B cell (primary cell): ENCODE data around the gene FAM168A. TPM values are rescaled to one million over a fixed set of nuclear protein-coding genes. Genes with fewer than 3 reads are reported as not detected.

Experiments
- ATAC-seq: fragments of 200-7000 bp; cut with Tn5 transposase; one replicate; pipeline ENCODE4 v1.10.0; 2021; ENCODE audit warnings: low read depth, mild to moderate bottlenecking, moderate number of reproducible peaks, moderate library complexity
- CTCF ChIA-PET: fragments of 350-600 bp; sonication (Branson Sonifier 250); formaldehyde crosslinking; loops from one replicate; lab custom pipeline; 2021; ENCODE audit warnings: antibody characterized with exemption, inconsistent platforms; lab: Charles Lee
- POLR2A ChIA-PET: fragments of 350-600 bp; sonication (Branson Sonifier 250); formaldehyde crosslinking; loops from one replicate; lab custom pipeline; 2021; ENCODE audit warnings: antibody characterized with exemption; lab: Charles Lee
- DNase-seq: peaks from one replicate; pipeline ENCODE4 v3.0.0; 2013
- H2AFZ ChIP-seq: 2 replicates; pipeline ENCODE4 v1.6.1; 2012; ENCODE audit warnings: mild to moderate bottlenecking, low read depth, low read length; ENCODE audit not compliant: insufficient read depth, poor library complexity, severe bottlenecking
- H3K27ac ChIP-seq, 2 donors: 1 replicate in 1 of 2; 2 replicates in 1 of 2; pipeline ENCODE4 v1.5.1; 2012 to 2013; ENCODE audit warnings: low read length in 2 of 2, mild to moderate bottlenecking in 2 of 2, moderate library complexity in 1 of 2
- H3K27me3 ChIP-seq, 4 experiments: fragments of 200-600 bp in 1 of 4; sonication (generic) in 1 of 4; replicated peaks in 1 of 4; 1 replicate in 2 of 4; 2 replicates in 2 of 4; pipeline versions ENCODE4 v1.6.1 to v1.7.0; 2013 to 2016; ENCODE audit warnings: low read length in 3 of 4, mild to moderate bottlenecking in 2 of 4, mixed read lengths in 1 of 4, moderate library complexity in 1 of 4; ENCODE audit not compliant: insufficient read depth in 4 of 4, control insufficient read depth in 3 of 4; ENCODE audit errors: control extremely low read depth in 1 of 4
- H3K36me3 ChIP-seq, 2 experiments: replicated peaks in 1 of 2; 1 replicate in 1 of 2; 2 replicates in 1 of 2; pipeline versions ENCODE4 v1.6.1 to v1.7.1; 2013; ENCODE audit warnings: low read length in 1 of 2; ENCODE audit not compliant: insufficient read depth in 2 of 2, control insufficient read depth in 1 of 2; ENCODE audit errors: control extremely low read depth in 1 of 2, extremely low read depth in 1 of 2
- H3K4me1 ChIP-seq, 2 donors: fragments of 200-600 bp in 1 of 2; sonication (generic) in 1 of 2; 1 replicate in 1 of 2; 2 replicates in 1 of 2; pipeline versions ENCODE4 v1.5.1 to v1.6.1; 2013 to 2017; ENCODE audit warnings: low read length in 2 of 2; ENCODE audit not compliant: control insufficient read depth in 2 of 2, insufficient read depth in 2 of 2
- H3K4me2 ChIP-seq: replicated peaks from 2 replicates; pipeline ENCODE3; 2012; ENCODE audit warnings: mild to moderate bottlenecking, low read depth, low read length; ENCODE audit not compliant: poor library complexity, severe bottlenecking
- H3K4me3 ChIP-seq, 5 experiments: fragments of 200-600 bp in 1 of 5; sonication (generic) in 1 of 5; 1 replicate in 3 of 5; 2 replicates in 2 of 5; pipeline versions ENCODE4 v1.5.1 to v1.7.0; 2011 to 2016; ENCODE audit warnings: low read length in 4 of 5, mild to moderate bottlenecking in 4 of 5, low read depth in 2 of 5, control low read depth in 1 of 5, moderate library complexity in 1 of 5; ENCODE audit not compliant: insufficient read depth in 1 of 5; ENCODE audit errors: control extremely low read depth in 1 of 5, extremely low read depth in 1 of 5
- H3K79me2 ChIP-seq: fragments of 200-600 bp; sonication (generic); one replicate; pipeline ENCODE4 v1.6.0; 2016; ENCODE audit warnings: low read length; ENCODE audit not compliant: control insufficient read depth, insufficient read depth
- H3K9ac ChIP-seq: fragments of 200-600 bp; sonication (generic); 2 replicates; pipeline ENCODE4 v1.6.1; 2017; ENCODE audit warnings: mild to moderate bottlenecking, low read length, moderate library complexity
- H3K9me3 ChIP-seq, 3 donors: one replicate each; pipeline versions ENCODE4 v1.6.1 to v1.7.1; 2013; ENCODE audit warnings: low read length in 2 of 3; ENCODE audit not compliant: control insufficient read depth in 2 of 3, insufficient read depth in 1 of 3; ENCODE audit errors: control extremely low read depth in 1 of 3
- H4K20me1 ChIP-seq: 2 replicates; pipeline ENCODE4 v1.6.0; 2012; ENCODE audit warnings: mild to moderate bottlenecking, low read length; ENCODE audit not compliant: insufficient read depth, control insufficient read depth, poor library complexity, severe bottlenecking
- H3K27ac Mint-ChIP-seq: one replicate; pipeline ENCODE4 v1.8.0; 2021; ENCODE audit warnings: mixed read lengths
- H3K27me3 Mint-ChIP-seq: one replicate; pipeline ENCODE4 v1.8.0; 2021; ENCODE audit warnings: mixed read lengths
- H3K4me1 Mint-ChIP-seq: one replicate; pipeline ENCODE4 v1.8.0; 2021; ENCODE audit warnings: mixed read lengths
- H3K4me3 Mint-ChIP-seq: one replicate; pipeline ENCODE4 v1.8.0; 2021; ENCODE audit warnings: mixed read lengths
- H3K9me3 Mint-ChIP-seq: one replicate; pipeline ENCODE4 v1.8.0; 2022; ENCODE audit warnings: mixed read lengths; ENCODE audit not compliant: insufficient read depth
- CTCF ChIP-seq: fragments of 200-600 bp; IDR thresholded peaks from one replicate; pipeline ENCODE4 v1.8.0; 2022; ENCODE audit warnings: antibody characterized with exemption, mild to moderate bottlenecking
- EZH2 ChIP-seq: IDR thresholded peaks from 2 replicates; pipeline ENCODE4 v1.6.1; 2012; ENCODE audit warnings: borderline replicate concordance, low read depth, mild to moderate bottlenecking, moderate library complexity, low read length; ENCODE audit not compliant: insufficient read depth, poor library complexity, severe bottlenecking
- WGBS: methylation state at CpG from one replicate; pipeline ENCODE4 v1.1.5; 2013; ENCODE audit warnings: missing lambda C conversion rate; ENCODE audit not compliant: insufficient coverage; 5-methylcytosine and 5-hydroxymethylcytosine counted together
- intact Hi-C: fragments of 100-400 bp; cut with micrococcal nuclease; formaldehyde crosslinking; loops from one replicate; pipeline ENCODE4 v1.10.0; 2022
- polyA plus RNA-seq: library from polyadenylated mRNA; depleted of rRNA; stranded (reverse); fragments of >200 nt; gene quantifications from 2 replicates; pipeline ENCODE4 v1.2.3, GENCODE V29; 2012
- total RNA-seq, 2 donors: library from RNA; stranded (reverse); fragments of 120-200 nt in 1 of 2; gene quantifications; 1 replicate in 1 of 2; 2 replicates in 1 of 2; pipeline versions ENCODE4 v1.2.3 to v1.2.4, GENCODE V29; 2013 to 2022

The FAM168A gene
- total and polyA plus RNA-seq, 2 donors (not counting 1 experiment from before 2014, with no cell fraction given) = 11.0 to 26.8 TPM

- Histone ChIP-seq H3K27ac (no peak overlapping the region), H3K9ac (no peak overlapping the region), H4K20me1 (peaks cover 6% of the 10 kb centered on the region), H3K4me2 (no peak overlapping the region), H3K9me3 (no peaks in the 10 kb centered on the region), H3K27me3 (no peaks in the 10 kb centered on the region), H3K36me3 (peaks cover 0 to 6% of the 10 kb centered on the region in 2 experiments), H3K79me2 (peaks cover 34% of the 10 kb centered on the region), H2AFZ (no peak overlapping the region), H3K4me1 (no peaks in the 10 kb centered on the region), H3K4me3 (no peak overlapping the region)
- CTCF ChIA-PET = interaction anchor here (1.1 kb wide), 1 partner anchor 45 kb away, joined by 3 read pairs; no protein-coding TSS in a partner anchor
- intact Hi-C loops = no loop called here
- WGBS = no CpG with 5 or more reads among the region's 8 CpGs
- POLR2A ChIA-PET = no interaction called here
- Mint-ChIP-seq H3K27me3 (no peaks in the 10 kb centered on the region), H3K4me3 (no peak overlapping the region), H3K9me3 (no peaks in the 10 kb centered on the region), H3K4me1 (peaks cover 9% of the 10 kb centered on the region), H3K27ac (no peak overlapping the region)
- DNase-seq (no peak), ATAC-seq (no peak)
- TF ChIP-seq CTCF (no peak), EZH2 (no peak)
Observed at GRCh38 chr11:73579641-73580434, 18.1 kb downstream of the FAM168A start.

- Histone ChIP-seq H3K79me2 (peaks cover 40% of the 10 kb centered on the region), H2AFZ (no peak overlapping the region), H3K36me3 (peaks cover 0 to 6% of the 10 kb centered on the region in 2 experiments), H4K20me1 (peaks cover 6% of the 10 kb centered on the region), H3K4me3 (no peak overlapping the region), H3K4me1 (no peaks in the 10 kb centered on the region), H3K9ac (no peak overlapping the region), H3K9me3 (no peaks in the 10 kb centered on the region), H3K27me3 (no peaks in the 10 kb centered on the region), H3K27ac (no peak overlapping the region), H3K4me2 (no peak overlapping the region)
- peaks cover 9% of the 10 kb centered on the region for H3K4me1 Mint-ChIP-seq
- ChIA-PET POLR2A (interaction anchor here (0.6 kb wide), 1 partner anchor 49 kb away, joined by 5 read pairs; no protein-coding TSS in a partner anchor), CTCF (interaction anchor here (0.6 to 1.1 kb wide), 2 partner anchors 228 to 244 kb away, joined by 3 read pairs; no protein-coding TSS in a partner anchor)
- intact Hi-C loops = no loop called here
- WGBS = no CpG with 5 or more reads among the region's 2 CpGs
- H3K27me3 Mint-ChIP-seq = no peaks in the 10 kb centered on the region
- H3K27ac Mint-ChIP-seq = no peak overlapping the region
- no peaks in the 10 kb centered on the region for H3K9me3 Mint-ChIP-seq
- TF ChIP-seq CTCF (no peak), EZH2 (no peak)
- H3K4me3 Mint-ChIP-seq = no peak overlapping the region
- DNase-seq (no peak), ATAC-seq (no peak)
Observed at GRCh38 chr11:73578592-73579185, 19.2 kb downstream of the FAM168A start.
